ENCODE data around the gene ACTL6A.

DNA sequence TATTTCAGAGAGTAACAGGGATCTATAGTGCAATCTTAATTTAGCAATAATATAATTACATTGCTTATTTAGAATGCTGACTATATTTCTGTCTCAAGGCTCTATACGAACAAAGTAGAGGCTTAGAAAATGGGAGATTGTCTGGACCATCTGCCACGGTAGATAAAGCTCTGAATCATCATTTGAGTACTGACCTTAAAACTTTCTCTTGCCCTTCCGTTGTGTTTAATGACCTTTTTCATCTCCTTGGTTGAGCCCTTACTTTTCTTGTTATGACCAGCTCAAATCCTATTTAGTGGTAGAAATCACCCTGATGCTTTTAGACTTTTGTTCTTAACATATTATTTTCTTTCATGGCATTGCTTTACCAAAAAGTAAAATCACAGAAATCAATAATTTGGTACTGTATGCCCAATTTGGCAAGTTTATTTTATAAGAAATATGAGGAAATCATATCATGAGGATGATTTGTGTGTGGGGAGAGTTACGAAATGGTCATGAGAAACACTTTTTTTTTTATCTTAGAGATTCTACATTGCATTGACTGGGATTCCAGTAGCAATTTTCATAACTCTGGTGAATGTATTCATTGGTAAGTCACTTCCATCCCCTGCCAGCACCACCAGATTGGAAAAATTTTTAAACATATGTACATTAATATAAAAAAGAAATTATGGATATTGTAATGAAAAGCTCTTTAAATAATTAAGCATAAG lies 52.9 kb downstream of the ACTL6A start:
- TF ChIP-seq, protein P1, sequence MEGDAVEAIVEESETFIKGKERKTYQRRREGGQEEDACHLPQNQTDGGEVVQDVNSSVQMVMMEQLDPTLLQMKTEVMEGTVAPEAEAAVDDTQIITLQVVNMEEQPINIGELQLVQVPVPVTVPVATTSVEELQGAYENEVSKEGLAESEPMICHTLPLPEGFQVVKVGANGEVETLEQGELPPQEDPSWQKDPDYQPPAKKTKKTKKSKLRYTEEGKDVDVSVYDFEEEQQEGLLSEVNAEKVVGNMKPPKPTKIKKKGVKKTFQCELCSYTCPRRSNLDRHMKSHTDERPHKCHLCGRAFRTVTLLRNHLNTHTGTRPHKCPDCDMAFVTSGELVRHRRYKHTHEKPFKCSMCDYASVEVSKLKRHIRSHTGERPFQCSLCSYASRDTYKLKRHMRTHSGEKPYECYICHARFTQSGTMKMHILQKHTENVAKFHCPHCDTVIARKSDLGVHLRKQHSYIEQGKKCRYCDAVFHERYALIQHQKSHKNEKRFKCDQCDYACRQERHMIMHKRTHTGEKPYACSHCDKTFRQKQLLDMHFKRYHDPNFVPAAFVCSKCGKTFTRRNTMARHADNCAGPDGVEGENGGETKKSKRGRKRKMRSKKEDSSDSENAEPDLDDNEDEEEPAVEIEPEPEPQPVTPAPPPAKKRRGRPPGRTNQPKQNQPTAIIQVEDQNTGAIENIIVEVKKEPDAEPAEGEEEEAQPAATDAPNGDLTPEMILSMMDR (IDR thresholded peaks at IDR 0.05): no peak
- TF ChIP-seq POLR2A (IDR thresholded peaks at IDR 0.05): no peak

Data from heart left ventricle (tissue), 13 donors.